OCI-LY3 (cell line): Measurements from ENCODE around the gene MTA2.
"Not testable (repeated sequence)": the region's sequence is repeated elsewhere in the genome, so short reads cannot be mapped to it uniquely, and the experiment has no call there.

Experiments
- H2AFZ ChIP-seq: fragments of 200-600, 300-600 bp; shearing (Covaris generic); 2 replicates; pipeline ENCODE4 v1.6.0; 2014; ENCODE audit warnings: antibody characterized with exemption, low read depth, low read length
- H3K27ac ChIP-seq: fragments of 200-600, 300-600 bp; sonication (generic); 2 replicates; pipeline ENCODE4 v1.5.1; 2014; ENCODE audit warnings: mild to moderate bottlenecking, low read length, moderate library complexity, mixed read lengths
- H3K27me3 ChIP-seq: fragments of 200-600, 300-600 bp; sonication (generic); 2 replicates; pipeline ENCODE4 v1.6.1; 2014; ENCODE audit warnings: low read depth, low read length, mixed read lengths
- H3K36me3 ChIP-seq: fragments of 200-600, 300-600 bp; sonication (generic); replicated peaks from 2 replicates; pipeline ENCODE3; 2014; ENCODE audit warnings: low read depth, low read length, mixed read lengths
- H3K4me1 ChIP-seq: fragments of 300-600, 200-600 bp; sonication (generic); 2 replicates; pipeline ENCODE4 v1.6.1; 2014; ENCODE audit warnings: low read length, mixed read lengths
- H3K4me2 ChIP-seq: fragments of 200-600, 300-600 bp; sonication (generic); 2 replicates; pipeline ENCODE4 v1.6.1; 2014; ENCODE audit warnings: low read length, mixed read lengths
- H3K4me3 ChIP-seq: fragments of 300-600, 200-600 bp; sonication (generic); 2 replicates; pipeline ENCODE4 v1.5.1; 2014; ENCODE audit warnings: antibody characterized with exemption, mild to moderate bottlenecking, low read length, moderate library complexity
- H3K79me2 ChIP-seq: fragments of 300-600, 200-600 bp; shearing (Covaris generic); 2 replicates; pipeline ENCODE4 v1.6.1; 2014; ENCODE audit warnings: mild to moderate bottlenecking, low read length, mixed read lengths
- H3K9ac ChIP-seq: fragments of 300-600, 200-600 bp; shearing (Covaris generic); 2 replicates; pipeline ENCODE4 v1.6.0; 2014; ENCODE audit warnings: mild to moderate bottlenecking, low read length, moderate library complexity
- H3K9me3 ChIP-seq: fragments of 200-600, 300-600 bp; shearing (Covaris generic); 2 replicates; pipeline ENCODE4 v1.6.1; 2014; ENCODE audit warnings: low read length, mixed read lengths; ENCODE audit not compliant: insufficient read depth
- H4K20me1 ChIP-seq: fragments of 200-600, 300-600 bp; sonication (generic); 2 replicates; pipeline ENCODE4 v1.6.1; 2016; ENCODE audit warnings: low read length, mixed read lengths; ENCODE audit not compliant: insufficient read depth
- EZH2phosphoT487 ChIP-seq: fragments of 200-600 bp; shearing (Covaris generic); IDR thresholded peaks from 2 replicates; pipeline ENCODE4 v1.6.1; 2018; ENCODE audit warnings: antibody characterized with exemption, mixed run types, low read depth
- TF ChIP-seq, protein P1 (sequence below): fragments of 200-600, 300-600 bp; sonication (generic); IDR thresholded peaks from 2 replicates; pipeline ENCODE4 v1.5.1; 2014; ENCODE audit warnings: antibody characterized with exemption, low read length, low read depth

Gene MTA2

DNA sequence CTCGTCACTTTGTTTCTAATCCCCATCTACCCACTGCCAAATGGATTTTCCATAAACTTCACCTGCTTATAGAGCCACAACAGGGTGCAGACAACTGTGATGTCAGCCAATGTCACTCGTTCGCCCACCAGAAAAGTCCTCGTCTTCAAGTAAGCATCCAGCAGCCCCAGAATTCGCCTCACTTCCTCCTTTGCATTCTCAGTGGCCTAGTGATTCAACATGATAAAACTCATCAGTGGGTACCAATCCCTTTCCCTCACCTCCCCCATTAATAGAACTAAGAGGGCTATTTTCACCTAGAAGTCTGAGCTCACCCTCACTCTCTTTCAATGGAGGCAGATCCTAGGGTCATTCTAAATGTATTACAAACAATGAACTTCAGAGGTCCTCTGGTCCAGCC, 30.8 kb downstream of the MTA2 start:
- peaks cover 11% of the 10 kb centered on the region; the same call in 1 of the 2 replicates for H4K20me1 ChIP-seq
- peaks cover 81% of the 10 kb centered on the region for H3K79me2 ChIP-seq
- peak overlapping the region; percentile 35 for H3K27ac ChIP-seq
- not testable (repeated sequence) for H3K9me3 ChIP-seq, H2AFZ ChIP-seq, H3K4me3 ChIP-seq, H3K27me3 ChIP-seq, H3K9ac ChIP-seq
- H3K36me3 ChIP-seq: peaks cover 64% of the 10 kb centered on the region
- H3K4me2 ChIP-seq: peak overlapping the region; percentile 73
- H3K4me1 ChIP-seq: peaks cover 58% of the 10 kb centered on the region

GRCh38 chr11:62569611-62570010, 32.1 kb downstream of the MTA2 start:
- Histone ChIP-seq H4K20me1 (peaks cover 17% of the 10 kb centered on the region; the same call in 1 of the 2 replicates), H3K4me3 (no peak overlapping the region), H3K27ac (no peak overlapping the region), H3K9me3 (no peaks in the 10 kb centered on the region), H3K9ac (no peak overlapping the region), H3K4me1 (peaks cover 58% of the 10 kb centered on the region), H3K36me3 (peaks cover 70% of the 10 kb centered on the region), H3K27me3 (no peaks in the 10 kb centered on the region), H2AFZ (no peak overlapping the region), H3K4me2 (no peak overlapping the region), H3K79me2 (peaks cover 91% of the 10 kb centered on the region)
- TF ChIP-seq, protein P1, sequence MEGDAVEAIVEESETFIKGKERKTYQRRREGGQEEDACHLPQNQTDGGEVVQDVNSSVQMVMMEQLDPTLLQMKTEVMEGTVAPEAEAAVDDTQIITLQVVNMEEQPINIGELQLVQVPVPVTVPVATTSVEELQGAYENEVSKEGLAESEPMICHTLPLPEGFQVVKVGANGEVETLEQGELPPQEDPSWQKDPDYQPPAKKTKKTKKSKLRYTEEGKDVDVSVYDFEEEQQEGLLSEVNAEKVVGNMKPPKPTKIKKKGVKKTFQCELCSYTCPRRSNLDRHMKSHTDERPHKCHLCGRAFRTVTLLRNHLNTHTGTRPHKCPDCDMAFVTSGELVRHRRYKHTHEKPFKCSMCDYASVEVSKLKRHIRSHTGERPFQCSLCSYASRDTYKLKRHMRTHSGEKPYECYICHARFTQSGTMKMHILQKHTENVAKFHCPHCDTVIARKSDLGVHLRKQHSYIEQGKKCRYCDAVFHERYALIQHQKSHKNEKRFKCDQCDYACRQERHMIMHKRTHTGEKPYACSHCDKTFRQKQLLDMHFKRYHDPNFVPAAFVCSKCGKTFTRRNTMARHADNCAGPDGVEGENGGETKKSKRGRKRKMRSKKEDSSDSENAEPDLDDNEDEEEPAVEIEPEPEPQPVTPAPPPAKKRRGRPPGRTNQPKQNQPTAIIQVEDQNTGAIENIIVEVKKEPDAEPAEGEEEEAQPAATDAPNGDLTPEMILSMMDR: no peak
- TF ChIP-seq EZH2phosphoT487: no peak

- Histone ChIP-seq H3K27ac (peak overlapping the region; percentile 69), H4K20me1 (peaks cover 24% of the 10 kb centered on the region; the same call in 1 of the 2 replicates)
These were observed 34.5 kb downstream of the MTA2 start for GRCh38 chr11:62567018-62567633.

GRCh38 chr11:62566247-62566646, 35.4 kb downstream of the MTA2 start:
- H3K36me3 ChIP-seq: peaks cover 62% of the 10 kb centered on the region
- no peak overlapping the region for H3K9ac ChIP-seq
- no peak overlapping the region for H3K4me2 ChIP-seq
- peaks cover 38% of the 10 kb centered on the region for H3K4me1 ChIP-seq
- peak overlapping the region; percentile 69 for H3K27ac ChIP-seq
- no peaks in the 10 kb centered on the region for H3K9me3 ChIP-seq
- H4K20me1 ChIP-seq: peaks cover 24% of the 10 kb centered on the region; the same call in 1 of the 2 replicates
- peaks cover 86% of the 10 kb centered on the region for H3K79me2 ChIP-seq
- H3K27me3 ChIP-seq: no peaks in the 10 kb centered on the region
- no peak overlapping the region for H2AFZ ChIP-seq
- no peak overlapping the region for H3K4me3 ChIP-seq
- no peak for TF ChIP-seq EZH2phosphoT487
- TF ChIP-seq, protein P1: no peak

More at GRCh38 chr11:62567018-62567633, 34.5 kb downstream of the MTA2 start:
- peaks cover 91% of the 10 kb centered on the region for H3K79me2 ChIP-seq
- H3K9ac ChIP-seq: no peak overlapping the region
- H3K4me3 ChIP-seq: no peak overlapping the region
- H3K27me3 ChIP-seq: no peaks in the 10 kb centered on the region
- no peaks in the 10 kb centered on the region for H3K9me3 ChIP-seq
- H2AFZ ChIP-seq: no peak overlapping the region
- H3K4me2 ChIP-seq: peak overlapping the region; percentile 16
- H3K36me3 ChIP-seq: peaks cover 71% of the 10 kb centered on the region
- TF ChIP-seq, protein P1: no peak
- TF ChIP-seq EZH2phosphoT487: no peak
- H3K4me1 ChIP-seq: peaks cover 47% of the 10 kb centered on the region
